IPS-NIHi7 (cell line): ENCODE measurements around the gene KRCC1.
"Not testable (repeated sequence)": the region's sequence is repeated elsewhere in the genome, so short reads cannot be mapped to it uniquely, and the experiment has no call there.

ENCODE experiments used
- DNase-seq: peaks from one replicate; pipeline ENCODE4 v3.0.0; 2012; ENCODE audit warnings: mixed read lengths; ENCODE audit errors: extremely low spot score

Gene KRCC1

GRCh38 chr2:88002359-88002707 is 53.2 kb downstream of the KRCC1 start:
- DNase-seq: no peak

- DNase-seq: not testable (repeated sequence)
Observed at GRCh38 chr2:88000474-88000873, 55.1 kb downstream of the KRCC1 start.

- no peak for DNase-seq
Observed at GRCh38 chr2:87996570-87996969, 59.0 kb downstream of the KRCC1 start.

GRCh38 chr2:87995756-87996155 is 59.8 kb downstream of the KRCC1 start:
- no peak for DNase-seq

- not testable (repeated sequence) for DNase-seq
Observed at GRCh38 chr2:87994304-87994850, 61.2 kb downstream of the KRCC1 start.

- DNase-seq: not testable (repeated sequence)
Observed at GRCh38 chr2:87992569-87992968, 63.0 kb downstream of the KRCC1 start.

- not testable (repeated sequence) for DNase-seq
Observed at GRCh38 chr2:87987473-87987872, 68.1 kb downstream of the KRCC1 start.

GRCh38 chr2:87985902-87986301 is 69.7 kb downstream of the KRCC1 start:
- DNase-seq: not testable (repeated sequence)

- DNase-seq: not testable (repeated sequence)
Observed at GRCh38 chr2:87981182-87981581, 74.4 kb downstream of the KRCC1 start.
